H1 (cell line): Measurements from ENCODE around the gene FLVCR1. TPM values are rescaled to one million over a fixed set of nuclear protein-coding genes. Genes with fewer than 3 reads are reported as not detected.

ENCODE experiments used
- CTCF ChIA-PET: fragments of 300-600 bp; sonication (Branson Sonifier 250); formaldehyde crosslinking; loops from one replicate; lab custom pipeline; 2021; ENCODE audit not compliant: partially characterized antibody; lab: Charles Lee
- POLR2A ChIA-PET: fragments of 300-600 bp; sonication (Branson Sonifier 250); formaldehyde crosslinking; loops from one replicate; lab custom pipeline; 2021; ENCODE audit warnings: inconsistent platforms; ENCODE audit not compliant: partially characterized antibody; lab: Charles Lee
- DNase-seq, 2 experiments: peaks; one replicate each; pipeline versions ENCODE4 v3.0.0 to v3.0.0-alpha.2; 2010 to 2022; ENCODE audit warnings: low spot score in 2 of 2, low read depth in 1 of 2, mixed read lengths in 1 of 2
- FAIRE-seq: peaks from 2 replicates; lab custom pipeline; 2011; peaks lifted over from hg19 to GRCh38; lab: Jason Lieb, UNC
- H2AFZ ChIP-seq: 2 replicates; pipeline ENCODE4 v1.8.1; 2012; ENCODE audit warnings: low read length, inconsistent platforms
- H2AK5ac ChIP-seq: 2 replicates; pipeline ENCODE4 v1.6.1; 2013; ENCODE audit warnings: low read depth, low read length
- H2BK120ac ChIP-seq: replicated peaks from 2 replicates; pipeline ENCODE3; 2013; ENCODE audit warnings: low read depth, low read length, inconsistent platforms
- H2BK12ac ChIP-seq: 2 replicates; pipeline ENCODE4 v1.6.1; 2013; ENCODE audit warnings: low read depth, low read length
- H2BK15ac ChIP-seq: 2 replicates; pipeline ENCODE4 v1.6.1; 2013; ENCODE audit warnings: low read length
- H2BK20ac ChIP-seq: 2 replicates; pipeline ENCODE4 v1.6.1; 2013; ENCODE audit warnings: low read length
- H2BK5ac ChIP-seq: 2 replicates; pipeline ENCODE4 v1.6.1; 2013; ENCODE audit warnings: low read depth, low read length
- H3K14ac ChIP-seq: 2 replicates; pipeline ENCODE4 v1.6.1; 2013; ENCODE audit warnings: inconsistent platforms; ENCODE audit not compliant: insufficient read length
- H3K18ac ChIP-seq: 2 replicates; pipeline ENCODE4 v1.6.1; 2013; ENCODE audit warnings: low read length; ENCODE audit errors: extremely low read depth
- H3K23ac ChIP-seq: 2 replicates; pipeline ENCODE4 v1.6.1; 2013; ENCODE audit warnings: inconsistent platforms; ENCODE audit not compliant: insufficient read length
- H3K23me2 ChIP-seq: 2 replicates; pipeline ENCODE4 v1.6.1; 2013; ENCODE audit warnings: low read depth, low read length
- H3K27ac ChIP-seq: 2 replicates; pipeline ENCODE4 v1.6.1; 2011; ENCODE audit warnings: low read depth, low read length, inconsistent platforms
- H3K27me3 ChIP-seq, 4 experiments: replicated peaks in 1 of 4; 1 replicate in 1 of 4; 2 replicates in 3 of 4; pipeline versions ENCODE4 v1.6.1 to v1.8.1; 2011 to 2013; ENCODE audit warnings: low read length in 3 of 4, mild to moderate bottlenecking in 3 of 4, inconsistent platforms in 2 of 4, mixed read lengths in 2 of 4, moderate library complexity in 1 of 4; ENCODE audit not compliant: control insufficient read depth in 3 of 4, insufficient read depth in 3 of 4; ENCODE audit errors: extremely low read depth in 1 of 4
- H3K36me3 ChIP-seq, 4 experiments: 2 replicates each; pipeline versions ENCODE4 v1.6.1 to v1.8.1; 2011 to 2013; ENCODE audit warnings: mild to moderate bottlenecking in 4 of 4, low read length in 3 of 4, moderate library complexity in 2 of 4, control low read depth in 1 of 4, inconsistent platforms in 1 of 4; ENCODE audit not compliant: insufficient read depth in 4 of 4, control insufficient read depth in 2 of 4
- H3K4ac ChIP-seq: replicated peaks from 2 replicates; pipeline ENCODE3; 2013; ENCODE audit warnings: low read length, low read depth, mixed read lengths, inconsistent platforms; ENCODE audit not compliant: insufficient read length
- H3K4me1 ChIP-seq, 4 experiments: replicated peaks in 1 of 4; 1 replicate in 1 of 4; 2 replicates in 3 of 4; pipeline versions ENCODE4 v1.6.1 to v1.8.1; 2011 to 2013; ENCODE audit warnings: low read length in 3 of 4, inconsistent platforms in 2 of 4, mixed read lengths in 1 of 4; ENCODE audit not compliant: insufficient read depth in 4 of 4, control insufficient read depth in 3 of 4
- H3K4me2 ChIP-seq, 2 experiments: 2 replicates each; pipeline versions ENCODE4 v1.6.1 to v1.8.1; 2011 to 2013; ENCODE audit warnings: low read depth in 2 of 2, low read length in 2 of 2, control low read depth in 1 of 2, inconsistent platforms in 1 of 2, mild to moderate bottlenecking in 1 of 2; ENCODE audit not compliant: insufficient read depth in 1 of 2
- H3K4me3 ChIP-seq, 4 experiments: fragments of 200-600, 300-600 bp in 1 of 4; sonication (generic), shearing (Covaris generic), sonication (Bioruptor Twin) in 1 of 4; 2 replicates each; pipeline versions ENCODE4 v1.5.1 to v1.8.1; 2011 to 2016; ENCODE audit warnings: low read length in 4 of 4, low read depth in 3 of 4, control low read depth in 2 of 4, inconsistent platforms in 2 of 4, mild to moderate bottlenecking in 2 of 4, mixed read lengths in 1 of 4, moderate library complexity in 1 of 4; ENCODE audit not compliant: insufficient read depth in 2 of 4; ENCODE audit errors: extremely low read depth in 1 of 4
- H3K56ac ChIP-seq: replicated peaks from 2 replicates; pipeline ENCODE3; 2013; ENCODE audit warnings: low read depth, mild to moderate bottlenecking, mixed read lengths, low read length, inconsistent platforms; ENCODE audit not compliant: insufficient read length
- H3K79me1 ChIP-seq: 2 replicates; pipeline ENCODE4 v1.6.1; 2013; ENCODE audit warnings: low read depth, low read length, control low read depth
- H3K79me2 ChIP-seq, 2 experiments: 2 replicates each; pipeline versions ENCODE4 v1.6.1 to v1.8.1; 2012 to 2013; ENCODE audit warnings: low read length in 2 of 2, mild to moderate bottlenecking in 2 of 2, inconsistent platforms in 1 of 2; ENCODE audit not compliant: insufficient read depth in 2 of 2, control insufficient read depth in 1 of 2
- H3K9ac ChIP-seq, 4 experiments: replicated peaks in 1 of 4; 1 replicate in 1 of 4; 2 replicates in 3 of 4; pipeline versions ENCODE4 v1.6.1 to v1.8.1; 2011 to 2013; ENCODE audit warnings: low read depth in 3 of 4, low read length in 3 of 4, control low read depth in 2 of 4, mild to moderate bottlenecking in 2 of 4, moderate library complexity in 2 of 4, inconsistent platforms in 1 of 4; ENCODE audit errors: extremely low read depth in 1 of 4
- H3K9me3 ChIP-seq, 2 experiments: 2 replicates each; pipeline versions ENCODE4 v1.6.1 to v1.8.1; 2012 to 2013; ENCODE audit warnings: mild to moderate bottlenecking in 2 of 2, moderate library complexity in 2 of 2, control low read depth in 1 of 2, inconsistent platforms in 1 of 2, low read depth in 1 of 2, low read length in 1 of 2, mixed read lengths in 1 of 2; ENCODE audit not compliant: insufficient read depth in 2 of 2
- H4K20me1 ChIP-seq, 2 experiments: replicated peaks in 1 of 2; 2 replicates each; pipeline versions ENCODE3 to v1.8.1; 2011 to 2013; ENCODE audit warnings: inconsistent platforms in 2 of 2, low read length in 2 of 2, mild to moderate bottlenecking in 1 of 2; ENCODE audit not compliant: insufficient read depth in 2 of 2, control insufficient read depth in 1 of 2
- H4K5ac ChIP-seq: 2 replicates; pipeline ENCODE4 v1.6.1; 2013; ENCODE audit warnings: low read length, low read depth, mixed read lengths, inconsistent platforms; ENCODE audit not compliant: insufficient read length
- H4K8ac ChIP-seq: 2 replicates; pipeline ENCODE4 v1.8.0; 2013; ENCODE audit warnings: mild to moderate bottlenecking, moderate library complexity, low read length, inconsistent platforms; ENCODE audit not compliant: insufficient read depth; ENCODE audit errors: extremely low read depth
- H4K91ac ChIP-seq: replicated peaks from 2 replicates; pipeline ENCODE3; 2013; ENCODE audit warnings: low read length, mixed read lengths, inconsistent platforms; ENCODE audit not compliant: insufficient read length
- GTF2F1 ChIP-seq: IDR thresholded peaks from 2 replicates; pipeline ENCODE4 v1.6.1; 2012; ENCODE audit warnings: low read depth, low read length, improper control_type of control experiment, borderline replicate concordance
- JUN ChIP-seq: IDR thresholded peaks from 2 replicates; pipeline ENCODE4 v1.6.1; 2011; ENCODE audit warnings: low read depth, mild to moderate bottlenecking, improper control_type of control experiment, low read length
- POLR2AphosphoS5 ChIP-seq: IDR thresholded peaks from 2 replicates; pipeline ENCODE4 v1.6.1; 2011; ENCODE audit warnings: low read depth, low read length
- SIRT6 ChIP-seq: IDR thresholded peaks from one replicate; pipeline ENCODE4 v1.7.1; 2012; ENCODE audit warnings: low read length, inconsistent platforms
- TBP ChIP-seq: IDR thresholded peaks from 2 replicates; pipeline ENCODE4 v1.6.1; 2011; ENCODE audit warnings: low read depth, low read length, improper control_type of control experiment
- WGBS, 2 experiments: shearing (Covaris generic) in 1 of 2; methylation state at CpG; one replicate each; pipeline versions ENCODE4 v1.1.6 to v1.1.7; 2013 to 2015; ENCODE audit warnings: low lambda C conversion rate in 2 of 2, mixed read lengths in 2 of 2, inconsistent platforms in 1 of 2, low coverage in 1 of 2, missing lambda C conversion rate in 1 of 2; ENCODE audit not compliant: insufficient replicate concordance in 2 of 2, insufficient coverage in 1 of 2, insufficient read length in 1 of 2; ENCODE audit errors: extremely low coverage in 1 of 2, missing lambda C conversion rate in 1 of 2; 5-methylcytosine and 5-hydroxymethylcytosine counted together
- polyA plus RNA-seq, 7 experiments: library from polyadenylated mRNA; depleted of rRNA in 3 of 7; stranded (reverse) in 5 of 7; unstranded in 2 of 7; fragments of >200 nt in 5 of 7; fragments of 200-250 nt in 2 of 7; gene quantifications; 1 replicate in 5 of 7; 2 replicates in 1 of 7; 4 replicates in 1 of 7; pipeline versions ENCODE4 v1.2.1 to v1.2.3, GENCODE V29; 2011 to 2013; ENCODE audit warnings: missing spikeins in 2 of 7, mixed read lengths in 2 of 7
- total RNA-seq: library from RNA; stranded (reverse); fragmentation: NEBNext Ultra II Directional; extraction: Animal tissue kit (Norgen Biotek cat#: 25700); gene quantifications from 2 replicates; pipeline ENCODE4 v1.2.1, GENCODE V29; 2021
- TF ChIP-seq, protein P1 (sequence below): IDR thresholded peaks from 2 replicates; pipeline ENCODE4 v1.6.1; 2011; ENCODE audit warnings: low read length, improper control_type of control experiment
- TF ChIP-seq, protein P2 (sequence below): IDR thresholded peaks from 2 replicates; pipeline ENCODE4 v1.6.1; 2012; ENCODE audit warnings: inconsistent platforms

FLVCR1 gene
- total and polyA plus RNA-seq, 2 of the 8 experiments (the other 6 are each of a cell fraction or from before 2014, with no cell fraction given): 31.8 to 75.7 TPM

DNA sequence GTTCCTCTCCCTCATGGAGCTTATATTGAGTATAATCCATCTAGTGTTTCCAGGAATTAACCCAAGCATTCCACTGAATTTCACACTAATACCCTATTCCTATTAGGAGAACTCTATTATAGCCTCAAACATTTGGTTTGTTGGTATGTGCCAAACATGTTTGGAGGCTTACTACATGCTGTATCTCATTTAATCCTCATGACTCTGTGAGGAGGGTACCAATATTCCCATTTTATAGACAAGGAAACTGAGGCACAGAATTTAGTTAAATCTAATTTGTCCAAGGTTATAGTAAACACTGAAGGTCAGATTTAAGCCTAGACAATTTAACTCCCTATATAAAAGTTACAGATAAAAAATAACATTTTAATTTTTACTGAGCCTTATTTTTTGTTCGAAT lies 9.1 kb downstream of the FLVCR1 start:
- Histone ChIP-seq H3K23me2 (no peaks in the 10 kb centered on the region), H3K36me3 (peaks cover 14 to 82% (median 37%) of the 10 kb centered on the region in 4 experiments; a peak in 7 of 8 replicates), H4K20me1 (peaks cover 6 to 13% of the 10 kb centered on the region in 2 experiments), H2AK5ac (no peak overlapping the region), H2BK15ac (no peak overlapping the region), H3K9ac (no peak overlapping the region), H2BK20ac (no peak overlapping the region), H3K27ac (no peak overlapping the region), H3K18ac (no peak overlapping the region), H3K9me3 (no peaks in the 10 kb centered on the region), H3K4me2 (no peak overlapping the region), H3K27me3 (no peaks in the 10 kb centered on the region), H3K79me2 (peaks cover under 1 to 83% of the 10 kb centered on the region in 2 experiments; a peak in 3 of 4 replicates), H3K4me1 (no peaks in the 10 kb centered on the region; a peak in 1 of 7 replicates), H2BK5ac (no peak overlapping the region), H3K79me1 (no peaks in the 10 kb centered on the region), H3K4me3 (no peak overlapping the region), H4K91ac (no peak overlapping the region), H2BK120ac (no peak overlapping the region), H2AFZ (no peak overlapping the region), H3K14ac (no peak overlapping the region), H3K56ac (no peak overlapping the region), H3K4ac (no peak overlapping the region), H4K8ac (no peak overlapping the region), H3K23ac (no peak overlapping the region), H2BK12ac (no peak overlapping the region), H4K5ac (no peak overlapping the region)
- DNase-seq (no peak), FAIRE-seq (no peak)
- no peak for TF ChIP-seq POLR2AphosphoS5
- TF ChIP-seq TBP: no peak
- TF ChIP-seq GTF2F1: no peak
- TF ChIP-seq, protein P1, sequence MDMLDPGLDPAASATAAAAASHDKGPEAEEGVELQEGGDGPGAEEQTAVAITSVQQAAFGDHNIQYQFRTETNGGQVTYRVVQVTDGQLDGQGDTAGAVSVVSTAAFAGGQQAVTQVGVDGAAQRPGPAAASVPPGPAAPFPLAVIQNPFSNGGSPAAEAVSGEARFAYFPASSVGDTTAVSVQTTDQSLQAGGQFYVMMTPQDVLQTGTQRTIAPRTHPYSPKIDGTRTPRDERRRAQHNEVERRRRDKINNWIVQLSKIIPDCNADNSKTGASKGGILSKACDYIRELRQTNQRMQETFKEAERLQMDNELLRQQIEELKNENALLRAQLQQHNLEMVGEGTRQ: no peak
- TF ChIP-seq JUN: no peak
- no peak for TF ChIP-seq SIRT6
- TF ChIP-seq, protein P2, sequence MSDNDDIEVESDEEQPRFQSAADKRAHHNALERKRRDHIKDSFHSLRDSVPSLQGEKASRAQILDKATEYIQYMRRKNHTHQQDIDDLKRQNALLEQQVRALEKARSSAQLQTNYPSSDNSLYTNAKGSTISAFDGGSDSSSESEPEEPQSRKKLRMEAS: no peak
- ChIA-PET POLR2A (interaction anchor here (1.1 to 3.2 kb wide), 5 partner anchors 8 to 33 kb away, joined by 3 to 25 read pairs (median 9); partner anchors contain the start of gene FLVCR1), CTCF (interaction anchor here (1.2 kb wide), 1 partner anchor 46 kb away, joined by 3 read pairs; no protein-coding TSS in a partner anchor)
- WGBS, 2 experiments: 41% methylated on average over 1 of the region's 1 CpG; no CpG with 5 or more reads in 1 of the 2 experiments
